H1 (cell line): ENCODE measurements around the gene RPL41. TPM values are rescaled to one million over a fixed set of nuclear protein-coding genes. Genes with fewer than 3 reads are reported as not detected.

ENCODE experiments used
- BCL11A ChIP-seq, 2 experiments: IDR thresholded peaks; one replicate each; pipeline ENCODE4 v1.6.1; 2011; ENCODE audit warnings: low read depth in 2 of 2, low read length in 2 of 2, mild to moderate bottlenecking in 2 of 2
- CEBPB ChIP-seq: IDR thresholded peaks from 2 replicates; pipeline ENCODE4 v1.6.1; 2012; ENCODE audit warnings: low read depth, low read length
- JUND ChIP-seq: IDR thresholded peaks from 2 replicates; pipeline ENCODE4 v1.6.1; 2011; ENCODE audit warnings: mild to moderate bottlenecking, improper control_type of control experiment, low read length
- KDM4A ChIP-seq: IDR thresholded peaks from one replicate; pipeline ENCODE4 v1.7.1; 2012; ENCODE audit warnings: low read depth, mild to moderate bottlenecking, moderate library complexity, low read length, inconsistent platforms; ENCODE audit not compliant: severe bottlenecking
- PHF8 ChIP-seq: fragments of 200-600 bp; sonication (generic); conservative IDR thresholded peaks from 2 replicates; pipeline ENCODE4 v1.7.1; 2012; ENCODE audit warnings: low read depth, mild to moderate bottlenecking, inconsistent platforms, low read length, moderate library complexity
- RNF2 ChIP-seq: fragments of 200-900, 300-1000 bp; sonication (generic); IDR thresholded peaks from 2 replicates; pipeline ENCODE4 v1.7.1; 2016; ENCODE audit warnings: borderline replicate concordance, low read depth, mild to moderate bottlenecking, antibody characterized with exemption, low read length; ENCODE audit not compliant: poor library complexity, severe bottlenecking; ENCODE audit errors: missing control alignments
- polyA plus RNA-seq, 7 experiments: library from polyadenylated mRNA; depleted of rRNA in 3 of 7; stranded (reverse) in 5 of 7; unstranded in 2 of 7; fragments of >200 nt in 5 of 7; fragments of 200-250 nt in 2 of 7; gene quantifications; 1 replicate in 5 of 7; 2 replicates in 1 of 7; 4 replicates in 1 of 7; pipeline versions ENCODE4 v1.2.1 to v1.2.3, GENCODE V29; 2011 to 2013; ENCODE audit warnings: missing spikeins in 2 of 7, mixed read lengths in 2 of 7
- total RNA-seq: library from RNA; stranded (reverse); fragmentation: NEBNext Ultra II Directional; extraction: Animal tissue kit (Norgen Biotek cat#: 25700); gene quantifications from 2 replicates; pipeline ENCODE4 v1.2.1, GENCODE V29; 2021
- TF ChIP-seq, protein P1 (sequence below): IDR thresholded peaks from 2 replicates; pipeline ENCODE4 v1.6.1; 2012; ENCODE audit warnings: low read length, inconsistent platforms

The RPL41 gene
- total and polyA plus RNA-seq, 2 of the 8 experiments (the other 6 are each of a cell fraction or from before 2014, with no cell fraction given), result 4,440 to 16,488 TPM

- TF ChIP-seq, protein P1, sequence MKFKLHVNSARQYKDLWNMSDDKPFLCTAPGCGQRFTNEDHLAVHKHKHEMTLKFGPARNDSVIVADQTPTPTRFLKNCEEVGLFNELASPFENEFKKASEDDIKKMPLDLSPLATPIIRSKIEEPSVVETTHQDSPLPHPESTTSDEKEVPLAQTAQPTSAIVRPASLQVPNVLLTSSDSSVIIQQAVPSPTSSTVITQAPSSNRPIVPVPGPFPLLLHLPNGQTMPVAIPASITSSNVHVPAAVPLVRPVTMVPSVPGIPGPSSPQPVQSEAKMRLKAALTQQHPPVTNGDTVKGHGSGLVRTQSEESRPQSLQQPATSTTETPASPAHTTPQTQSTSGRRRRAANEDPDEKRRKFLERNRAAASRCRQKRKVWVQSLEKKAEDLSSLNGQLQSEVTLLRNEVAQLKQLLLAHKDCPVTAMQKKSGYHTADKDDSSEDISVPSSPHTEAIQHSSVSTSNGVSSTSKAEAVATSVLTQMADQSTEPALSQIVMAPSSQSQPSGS, result no peak
- TF ChIP-seq CEBPB (no peak), PHF8 (no peak), JUND (no peak), RNF2 (no peak), BCL11A (IDR thresholded peaks at IDR 0.05; ENCODE audit: low read depth in 2 of 2, low read length in 2 of 2) (no peak), KDM4A (no peak)
Observed at GRCh38 chr12:56129942-56130495, 13.6 kb downstream of the RPL41 start (continued).
